LNCAP (cell line): ENCODE data around the gene DNAH6.

ENCODE experiments used
- TF ChIP-seq, protein P1 (sequence below): fragments of 450-650 bp; IDR thresholded peaks from 2 replicates; pipeline ENCODE4 v1.5.1; 2017; ENCODE audit warnings: mild to moderate bottlenecking

DNAH6 gene

DNA sequence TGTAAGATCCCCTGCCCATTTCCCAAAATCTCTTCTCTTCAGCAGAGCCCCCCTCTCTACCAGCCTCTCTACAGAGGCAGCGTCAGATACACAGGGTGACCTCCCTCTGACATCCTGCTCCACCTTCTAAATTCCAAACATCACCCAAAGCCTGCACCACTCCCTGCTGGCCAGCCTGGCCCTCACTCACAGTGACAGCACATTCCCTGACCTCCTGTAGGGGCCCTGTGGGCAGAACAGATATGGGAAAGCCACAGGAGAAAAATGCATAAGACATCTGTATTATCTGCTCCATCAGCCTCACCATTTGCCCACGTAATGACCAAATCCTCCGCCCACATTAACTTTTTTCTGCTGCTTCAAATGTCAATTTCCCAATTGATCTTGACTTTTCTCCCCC, 324.0 kb downstream of the DNAH6 start:
- TF ChIP-seq, protein P1, sequence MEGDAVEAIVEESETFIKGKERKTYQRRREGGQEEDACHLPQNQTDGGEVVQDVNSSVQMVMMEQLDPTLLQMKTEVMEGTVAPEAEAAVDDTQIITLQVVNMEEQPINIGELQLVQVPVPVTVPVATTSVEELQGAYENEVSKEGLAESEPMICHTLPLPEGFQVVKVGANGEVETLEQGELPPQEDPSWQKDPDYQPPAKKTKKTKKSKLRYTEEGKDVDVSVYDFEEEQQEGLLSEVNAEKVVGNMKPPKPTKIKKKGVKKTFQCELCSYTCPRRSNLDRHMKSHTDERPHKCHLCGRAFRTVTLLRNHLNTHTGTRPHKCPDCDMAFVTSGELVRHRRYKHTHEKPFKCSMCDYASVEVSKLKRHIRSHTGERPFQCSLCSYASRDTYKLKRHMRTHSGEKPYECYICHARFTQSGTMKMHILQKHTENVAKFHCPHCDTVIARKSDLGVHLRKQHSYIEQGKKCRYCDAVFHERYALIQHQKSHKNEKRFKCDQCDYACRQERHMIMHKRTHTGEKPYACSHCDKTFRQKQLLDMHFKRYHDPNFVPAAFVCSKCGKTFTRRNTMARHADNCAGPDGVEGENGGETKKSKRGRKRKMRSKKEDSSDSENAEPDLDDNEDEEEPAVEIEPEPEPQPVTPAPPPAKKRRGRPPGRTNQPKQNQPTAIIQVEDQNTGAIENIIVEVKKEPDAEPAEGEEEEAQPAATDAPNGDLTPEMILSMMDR = no peak

- TF ChIP-seq, protein P1 = no peak
Observed at GRCh38 chr2:84841577-84841976, 325.3 kb downstream of the DNAH6 start.

DNA sequence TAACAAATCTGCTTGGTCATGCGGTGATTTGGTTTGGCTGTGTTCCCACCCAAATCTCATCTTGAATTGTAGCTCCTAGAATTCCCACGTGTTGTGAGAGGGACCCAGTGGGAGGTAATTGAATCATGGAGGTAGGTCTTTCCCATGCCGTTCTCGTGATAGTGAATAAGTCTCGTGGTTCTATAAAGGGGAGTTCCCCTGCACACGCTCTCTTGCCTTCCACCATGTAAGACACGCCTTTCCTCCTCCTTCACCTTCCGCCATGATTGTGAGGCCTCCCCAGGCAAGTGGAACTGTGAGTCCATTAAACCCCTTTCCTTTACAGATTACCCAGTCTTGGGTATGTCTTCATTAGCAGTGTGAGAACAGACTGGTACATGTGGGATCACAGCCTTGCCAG, 327.8 kb downstream of the DNAH6 start:
- TF ChIP-seq, protein P1 = no peak

- TF ChIP-seq, protein P1 = no peak
Observed at GRCh38 chr2:84846041-84846663, 329.9 kb downstream of the DNAH6 start.

DNA sequence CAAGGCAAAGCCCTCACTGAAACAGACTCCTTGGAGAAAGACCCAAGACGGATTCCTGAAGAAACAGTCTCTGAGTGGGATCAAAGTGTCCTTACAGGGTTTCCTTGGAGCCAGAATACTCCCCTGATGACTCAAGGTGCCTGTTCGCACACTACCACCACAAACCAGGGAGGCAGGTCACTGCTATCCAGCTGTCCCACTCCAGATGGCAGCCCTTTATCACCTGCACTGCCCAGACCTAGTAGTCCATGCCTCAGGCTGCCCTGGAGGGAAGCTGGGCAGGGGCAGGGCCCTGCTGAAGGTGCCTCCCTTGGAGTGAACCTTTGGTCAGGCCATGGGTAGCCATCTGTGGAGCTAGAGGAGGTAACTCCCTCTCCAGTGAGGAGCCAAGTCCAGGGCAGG, 330.4 kb downstream of the DNAH6 start:
- TF ChIP-seq, protein P1 = no peak

DNA sequence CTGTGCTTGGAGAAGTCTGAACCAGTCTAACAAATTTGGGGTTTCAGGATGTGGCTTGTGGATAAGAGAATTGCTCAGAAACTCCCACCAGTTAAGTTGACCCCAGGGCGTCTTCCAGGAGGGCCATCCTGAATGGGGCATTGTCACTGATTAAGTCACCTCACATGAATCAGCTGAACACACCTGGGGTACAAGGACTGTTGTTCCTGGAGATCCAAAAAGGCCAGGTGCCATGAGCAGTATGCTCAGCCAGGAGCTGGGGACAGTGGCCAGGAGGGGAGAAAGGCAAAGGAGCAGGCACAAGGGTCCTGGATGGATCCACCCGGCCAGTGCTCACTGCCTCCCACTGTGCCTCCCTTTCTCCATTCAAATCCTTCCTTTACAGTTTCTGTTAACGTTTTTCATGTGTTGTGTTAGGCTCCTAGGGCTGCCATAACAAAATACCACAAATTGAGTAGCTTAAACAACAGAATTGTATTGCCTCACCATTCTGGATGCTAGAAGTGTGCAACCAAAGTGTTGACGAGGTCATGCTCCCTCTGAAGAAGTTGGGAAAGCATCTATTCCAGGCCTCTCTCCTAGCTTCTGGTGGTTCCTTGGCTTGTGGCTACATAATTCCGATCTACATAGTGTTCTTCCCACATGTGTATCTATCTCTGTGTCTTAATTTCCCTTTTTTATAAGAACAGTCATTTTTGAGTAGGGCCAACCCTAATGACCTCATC, 331.2 kb downstream of the DNAH6 start:
- TF ChIP-seq, protein P1 = no peak

DNA sequence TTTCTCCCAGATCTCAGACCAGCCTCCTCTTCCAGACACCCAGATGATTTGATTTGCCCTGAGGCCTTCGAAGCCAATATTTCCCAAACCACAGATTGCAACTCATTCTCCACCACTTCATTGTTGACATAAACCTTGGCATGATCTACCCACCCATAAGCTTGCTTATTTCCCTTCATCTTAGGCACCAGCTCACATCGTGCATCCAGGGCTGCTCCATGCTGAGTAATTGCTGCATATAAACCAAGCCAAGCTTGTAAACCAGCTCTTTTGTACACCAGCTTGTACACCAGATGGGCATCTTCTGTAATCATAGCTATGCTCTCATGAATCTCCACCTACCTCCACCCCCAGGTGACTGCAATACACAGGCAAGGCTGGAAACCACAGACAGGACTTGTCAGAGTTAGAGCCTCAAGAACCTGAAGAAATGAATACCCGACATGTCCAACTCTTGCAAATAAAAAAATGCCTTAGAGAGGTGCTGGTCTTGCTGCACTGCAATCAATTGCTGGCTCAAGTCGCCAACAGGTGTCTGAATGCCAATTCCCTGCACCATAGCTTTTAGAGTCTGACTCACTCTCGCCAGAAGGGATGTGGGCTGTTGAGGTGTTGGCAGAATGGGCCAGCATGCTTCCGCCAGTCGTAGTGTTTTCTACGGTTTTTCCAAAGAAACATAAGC, 333.1 kb downstream of the DNAH6 start:
- TF ChIP-seq, protein P1 = no peak
